ENCODE measurements around the gene MCOLN1. TPM values are rescaled to one million over a fixed set of nuclear protein-coding genes. Genes with fewer than 3 reads are reported as not detected.
A peak's percentile ranks its signal among the peaks of the same experiment; 100 is the strongest.
"Not testable (repeated sequence)": the region's sequence is repeated elsewhere in the genome, so short reads cannot be mapped to it uniquely, and the experiment has no call there.

MCOLN1 gene
- total RNA-seq, 1 donor from 2014 or later: 30.0 TPM

DNA sequence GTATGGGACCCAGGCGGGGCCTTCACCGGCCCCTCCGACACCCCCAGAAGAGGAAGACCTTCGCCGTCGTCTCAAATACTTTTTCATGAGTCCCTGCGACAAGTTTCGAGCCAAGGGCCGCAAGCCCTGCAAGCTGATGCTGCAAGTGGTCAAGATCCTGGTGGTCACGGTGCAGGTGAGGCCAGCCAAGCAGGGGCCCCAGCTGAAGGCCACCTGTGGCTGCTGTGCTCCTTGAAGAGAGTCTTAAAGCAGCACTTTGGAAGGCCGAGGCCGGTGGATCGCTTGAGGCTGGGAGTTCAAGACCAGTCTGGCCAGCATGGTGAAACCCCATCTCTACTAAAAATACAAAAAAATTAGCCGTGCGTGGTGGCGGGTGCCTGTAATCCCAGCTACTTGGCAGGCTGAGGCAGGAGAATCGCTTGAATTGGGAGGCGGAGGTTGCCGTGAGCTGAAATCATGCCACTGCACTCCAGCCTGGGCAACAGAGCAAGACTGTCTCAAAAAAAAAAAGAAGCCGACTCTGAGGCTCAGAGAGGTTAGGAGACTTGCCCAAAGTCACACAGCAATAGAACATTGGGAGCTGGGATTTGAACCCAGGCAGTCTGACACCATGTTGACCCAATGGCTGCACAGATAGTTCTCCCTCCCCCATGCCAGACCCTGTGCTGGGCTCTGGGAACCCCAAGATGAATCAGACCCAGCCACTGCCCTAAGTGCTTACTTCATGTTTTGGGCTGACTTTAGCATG is 2.7 kb downstream of the MCOLN1 start:
- no peak for DNase-seq (ENCODE audit: low spot score)

DNA sequence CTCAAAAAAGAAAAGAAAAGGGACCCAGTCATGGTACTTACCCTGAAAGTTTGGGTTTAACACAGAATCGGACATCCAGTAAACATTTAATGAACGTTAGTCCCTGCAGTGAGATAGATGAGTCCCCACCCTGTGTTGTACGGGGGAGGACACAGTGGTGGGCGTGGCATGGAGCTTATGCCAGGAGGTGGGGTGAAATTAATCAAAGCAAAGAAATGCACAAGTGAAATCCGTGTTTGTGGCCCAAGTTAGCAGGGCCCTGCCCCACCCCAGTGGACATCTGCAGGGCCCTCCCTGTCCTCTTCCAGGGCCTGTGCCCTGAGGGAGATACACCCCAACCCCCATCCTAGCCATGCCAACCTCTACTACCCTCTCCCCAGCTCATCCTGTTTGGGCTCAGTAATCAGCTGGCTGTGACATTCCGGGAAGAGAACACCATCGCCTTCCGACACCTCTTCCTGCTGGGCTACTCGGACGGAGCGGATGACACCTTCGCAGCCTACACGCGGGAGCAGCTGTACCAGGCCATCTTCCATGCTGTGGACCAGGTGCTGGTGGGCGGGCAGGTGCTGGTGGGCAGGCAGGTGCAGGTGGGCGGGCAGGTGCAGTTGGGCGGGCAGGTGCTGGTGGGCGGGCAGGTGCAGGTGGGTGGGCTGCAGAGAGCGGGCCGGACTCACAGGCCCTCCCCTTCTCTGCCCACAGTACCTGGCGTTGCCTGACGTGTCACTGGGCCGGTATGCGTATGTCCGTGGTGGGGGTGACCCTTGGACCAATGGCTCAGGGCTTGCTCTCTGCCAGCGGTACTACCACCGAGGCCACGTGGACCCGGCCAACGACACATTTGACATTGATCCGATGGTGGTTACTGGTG is 3.9 kb downstream of the MCOLN1 start:
- DNase-seq (ENCODE audit: low spot score): no peak

DNA sequence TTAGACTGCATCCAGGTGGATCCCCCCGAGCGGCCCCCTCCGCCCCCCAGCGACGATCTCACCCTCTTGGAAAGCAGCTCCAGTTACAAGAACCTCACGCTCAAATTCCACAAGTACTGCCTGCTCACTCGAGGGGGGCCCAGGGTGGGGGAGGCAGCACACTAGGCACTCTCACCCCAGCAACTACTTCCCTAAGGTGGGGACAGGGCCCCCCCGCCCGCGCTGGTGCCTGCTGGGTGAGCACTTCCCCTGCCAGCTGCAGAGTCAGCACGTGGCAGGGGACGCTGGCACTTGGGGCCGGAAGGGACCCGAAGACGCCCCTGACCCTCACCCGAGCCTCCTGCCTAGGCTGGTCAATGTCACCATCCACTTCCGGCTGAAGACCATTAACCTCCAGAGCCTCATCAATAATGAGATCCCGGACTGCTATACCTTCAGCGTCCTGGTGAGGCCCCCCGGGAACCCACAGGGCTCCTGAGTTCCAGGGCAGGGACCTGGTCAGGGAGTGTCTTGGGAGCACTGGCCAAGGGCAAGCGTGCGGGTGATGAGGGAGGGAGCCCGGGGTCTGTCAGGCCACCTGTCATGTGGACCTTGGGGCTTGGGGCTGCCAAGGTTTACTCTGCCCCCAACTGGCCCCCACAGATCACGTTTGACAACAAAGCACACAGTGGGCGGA is 5.2 kb downstream of the MCOLN1 start:
- no peak for DNase-seq (ENCODE audit: low spot score)

DNA sequence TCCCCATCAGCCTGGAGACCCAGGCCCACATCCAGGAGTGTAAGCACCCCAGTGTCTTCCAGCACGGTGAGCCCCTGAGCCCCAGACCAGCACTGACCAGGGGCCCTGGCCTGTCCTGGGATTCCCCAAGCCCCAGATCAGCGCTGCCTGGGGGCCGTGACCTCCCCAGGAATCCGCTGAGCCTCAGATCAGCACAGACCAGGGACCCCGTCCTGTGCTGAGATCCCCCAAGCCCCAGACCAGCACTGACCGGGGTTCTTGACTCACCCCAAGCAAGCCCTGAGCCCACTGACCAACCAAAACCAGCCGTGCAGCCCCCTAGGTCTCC is 5.7 kb downstream of the MCOLN1 start:
- DNase-seq (ENCODE audit: low spot score): no peak

DNA sequence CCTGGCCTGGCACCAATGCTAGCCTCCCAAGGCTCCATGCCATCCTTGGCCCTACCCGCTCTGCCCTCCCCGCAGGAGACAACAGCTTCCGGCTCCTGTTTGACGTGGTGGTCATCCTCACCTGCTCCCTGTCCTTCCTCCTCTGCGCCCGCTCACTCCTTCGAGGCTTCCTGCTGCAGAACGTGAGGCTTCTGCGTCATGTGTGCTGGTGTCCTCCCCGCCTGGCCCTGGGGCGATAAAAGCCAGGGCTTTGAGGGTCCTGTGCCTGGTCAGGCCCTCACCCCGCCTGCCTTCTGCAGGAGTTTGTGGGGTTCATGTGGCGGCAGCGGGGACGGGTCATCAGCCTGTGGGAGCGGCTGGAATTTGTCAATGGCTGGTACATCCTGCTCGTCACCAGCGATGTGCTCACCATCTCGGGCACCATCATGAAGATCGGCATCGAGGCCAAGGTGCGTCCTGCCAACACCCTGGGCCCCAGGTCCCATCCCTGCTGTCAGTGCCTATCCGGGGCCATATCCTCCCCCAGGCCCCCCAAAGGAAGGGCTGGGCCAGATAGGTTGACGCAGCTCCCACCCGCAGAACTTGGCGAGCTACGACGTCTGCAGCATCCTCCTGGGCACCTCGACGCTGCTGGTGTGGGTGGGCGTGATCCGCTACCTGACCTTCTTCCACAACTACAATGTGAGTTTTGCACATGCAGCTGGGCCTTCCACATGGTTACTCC is 6.3 kb downstream of the MCOLN1 start:
- DNase-seq (ENCODE audit: low spot score): no peak

DNA sequence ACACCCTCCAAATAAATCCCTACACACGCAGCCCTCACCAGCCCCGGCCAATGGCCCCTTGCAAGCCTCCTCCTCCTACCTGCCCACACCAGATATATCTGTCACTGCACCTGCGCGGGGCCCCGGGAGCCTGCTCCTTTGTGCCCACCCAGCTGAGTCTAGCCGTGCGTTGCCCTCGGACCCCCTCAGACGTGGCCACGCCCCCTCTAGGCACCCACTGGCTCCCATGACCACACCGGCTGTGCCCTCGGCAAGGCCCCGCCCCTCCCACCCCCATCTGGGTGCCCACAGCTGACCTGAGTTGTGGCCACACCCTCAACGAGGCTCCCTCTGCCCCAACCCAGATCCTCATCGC is 6.8 kb downstream of the MCOLN1 start:
- DNase-seq (ENCODE audit: low spot score): no peak

DNA sequence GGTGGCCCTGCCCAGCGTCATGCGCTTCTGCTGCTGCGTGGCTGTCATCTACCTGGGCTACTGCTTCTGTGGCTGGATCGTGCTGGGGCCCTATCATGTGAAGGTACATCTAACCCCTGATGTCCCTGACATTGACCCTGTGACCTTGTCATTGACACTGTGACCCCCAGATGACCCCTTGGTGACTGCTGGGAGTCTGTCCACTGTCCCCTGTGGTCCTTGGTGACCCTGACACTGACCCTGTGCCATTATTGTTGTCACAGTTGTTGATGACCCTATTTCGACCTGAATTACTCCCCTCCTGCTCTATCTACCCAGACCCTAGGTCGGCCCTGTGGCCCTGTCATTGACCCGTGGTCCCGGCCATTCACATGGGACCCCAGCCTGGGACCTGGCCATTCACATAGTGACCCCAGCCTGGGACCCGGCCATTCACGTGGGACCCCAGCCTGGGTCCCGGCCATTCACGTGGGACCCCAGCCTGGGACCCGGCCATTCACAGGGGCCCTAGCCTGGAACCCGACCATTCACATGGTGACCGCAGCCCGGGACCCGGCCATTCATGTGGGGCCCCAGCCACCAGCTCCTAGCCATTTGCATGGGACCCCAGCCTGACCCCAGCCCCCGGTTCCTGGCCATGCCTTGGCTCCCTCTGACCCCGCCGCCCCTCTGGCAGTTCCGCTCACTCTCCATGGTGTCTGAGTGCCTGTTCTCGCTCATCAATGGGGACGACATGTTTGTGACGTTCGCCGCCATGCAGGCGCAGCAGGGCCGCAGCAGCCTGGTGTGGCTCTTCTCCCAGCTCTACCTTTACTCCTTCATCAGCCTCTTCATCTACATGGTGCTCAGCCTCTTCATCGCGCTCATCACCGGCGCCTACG is 7.4 kb downstream of the MCOLN1 start:
- DNase-seq (ENCODE audit: low spot score): no peak

DNA sequence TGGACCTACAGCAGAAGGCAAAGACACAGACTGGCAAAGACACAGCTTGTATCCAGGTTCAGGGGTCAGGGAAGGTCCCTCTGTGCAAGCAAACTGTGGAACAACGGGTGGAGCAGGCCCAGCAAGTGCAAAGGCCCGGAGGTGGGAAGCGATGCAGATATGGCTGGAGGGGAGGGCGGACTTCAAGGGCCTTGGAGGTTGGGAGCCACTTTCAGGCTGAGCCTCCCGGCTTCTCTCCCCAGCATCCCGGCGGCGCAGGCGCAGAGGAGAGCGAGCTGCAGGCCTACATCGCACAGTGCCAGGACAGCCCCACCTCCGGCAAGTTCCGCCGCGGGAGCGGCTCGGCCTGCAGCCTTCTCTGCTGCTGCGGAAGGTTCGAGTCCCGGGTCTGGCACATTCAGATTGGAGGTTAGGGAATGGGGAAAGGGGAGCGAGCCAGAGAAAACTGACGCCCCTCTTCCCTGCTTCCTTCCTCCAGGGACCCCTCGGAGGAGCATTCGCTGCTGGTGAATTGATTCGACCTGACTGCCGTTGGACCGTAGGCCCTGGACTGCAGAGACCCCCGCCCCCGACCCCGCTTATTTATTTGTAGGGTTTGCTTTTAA is 11.0 kb downstream of the MCOLN1 start:
- peak; percentile 64 for DNase-seq (ENCODE audit: low spot score)

DNA sequence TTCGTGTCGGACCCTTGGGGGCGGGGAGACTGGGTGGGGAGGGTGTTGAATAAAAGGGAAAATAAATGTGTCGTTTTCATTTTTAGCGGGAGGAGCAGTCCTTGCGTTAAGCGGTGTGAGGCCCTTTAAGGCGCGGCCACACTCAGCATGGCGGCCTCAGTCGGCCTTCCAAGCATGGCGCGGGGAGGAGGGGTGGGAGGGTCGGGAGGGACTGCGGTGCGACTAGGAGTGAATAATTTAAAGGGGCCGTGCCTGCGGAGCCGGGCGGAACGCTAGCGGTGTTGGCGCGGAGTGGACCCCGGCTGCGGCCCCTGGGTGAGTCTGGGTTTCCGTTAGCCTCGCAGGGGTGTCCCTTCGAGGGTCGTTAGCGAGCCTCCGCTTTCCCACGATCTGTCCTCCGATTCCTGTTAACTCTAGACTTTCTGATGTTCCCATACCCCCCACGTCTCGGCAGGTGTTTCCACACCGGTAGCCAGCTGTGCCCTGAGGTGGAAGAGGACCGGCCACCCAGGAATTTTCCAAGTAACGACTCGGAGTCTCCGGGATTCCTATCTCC is 11.6 kb downstream of the MCOLN1 start:
- DNase-seq (ENCODE audit: low spot score): peak; percentile 87

DNA sequence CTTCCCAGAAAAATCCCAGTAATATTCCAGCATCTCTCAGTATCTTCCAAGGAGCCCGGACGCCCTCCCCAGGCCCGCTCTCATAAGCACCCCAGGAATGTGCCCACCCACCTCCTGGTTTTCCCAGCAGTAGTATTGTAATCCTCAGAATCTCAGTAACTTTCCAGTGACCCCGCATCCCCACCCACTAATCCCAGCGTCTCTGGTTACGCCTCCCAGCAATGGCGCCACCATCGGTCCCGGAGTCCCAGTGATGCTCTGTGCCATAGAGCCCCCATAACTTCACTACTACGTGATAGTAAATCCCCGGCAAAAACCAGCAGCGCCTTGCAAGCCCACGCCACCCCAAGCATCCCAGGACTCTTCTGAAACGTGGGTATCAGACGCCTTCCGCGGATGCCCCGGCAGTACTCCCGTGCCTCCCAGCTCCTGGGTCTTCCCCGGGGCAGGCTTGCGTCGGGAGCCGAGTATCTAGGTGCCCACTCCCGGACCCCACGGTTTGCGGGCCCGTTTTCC is 12.2 kb downstream of the MCOLN1 start:
- DNase-seq (ENCODE audit: low spot score): peak; percentile 68

DNA sequence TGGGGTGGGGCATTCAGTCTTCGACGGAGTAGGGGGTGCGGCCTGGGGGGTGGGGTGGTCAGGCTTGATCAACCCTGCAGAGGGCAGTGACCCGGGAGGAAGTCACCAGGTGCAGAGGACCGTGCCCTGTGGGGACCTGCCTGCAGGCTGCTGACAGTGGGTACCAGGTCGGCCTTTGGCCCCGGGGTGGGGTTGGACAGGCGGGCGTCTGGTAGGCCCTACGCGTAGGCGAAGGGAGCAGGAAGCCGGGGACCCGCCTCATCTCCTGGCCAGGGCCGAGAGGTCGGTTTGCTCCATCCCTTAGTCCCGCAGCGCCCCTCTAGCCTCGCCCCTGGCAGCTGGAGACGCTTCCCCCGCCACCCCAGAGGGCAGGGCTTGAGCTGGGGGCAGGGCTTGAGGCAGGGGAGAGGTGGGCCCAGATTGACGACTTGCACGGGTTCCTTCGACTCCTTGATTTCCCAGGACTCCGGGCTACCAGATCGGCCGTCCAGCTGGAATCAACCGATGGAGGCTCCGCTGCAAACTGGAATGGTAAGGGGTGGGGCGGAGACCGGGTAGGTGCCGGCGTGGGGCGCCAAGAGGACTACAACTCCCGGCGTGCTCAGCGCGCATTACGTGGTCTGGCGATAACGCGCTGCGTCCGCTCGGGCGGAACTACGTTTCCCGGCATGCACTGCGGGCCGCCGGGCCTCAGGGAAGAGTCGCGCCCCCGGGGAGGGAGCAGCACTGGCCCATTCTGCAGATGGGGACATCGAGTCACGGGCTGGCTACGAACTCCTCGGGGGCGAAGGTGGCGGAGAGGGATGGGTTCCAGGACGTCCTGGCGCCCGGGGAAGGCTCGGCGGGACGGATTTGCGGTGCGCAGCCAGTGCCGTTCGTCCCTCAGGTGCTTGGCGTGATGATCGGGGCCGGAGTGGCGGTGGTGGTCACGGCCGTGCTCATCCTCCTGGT is 12.9 kb downstream of the MCOLN1 start, which contains the start of gene PNPLA6:
Gene PNPLA6 (plus strand): TSS at position 671 of the 951 bp plus-strand sequence. CDS start 72 bp downstream, at position 743.
- DNase-seq (ENCODE audit: low spot score): peak; percentile 97

DNA sequence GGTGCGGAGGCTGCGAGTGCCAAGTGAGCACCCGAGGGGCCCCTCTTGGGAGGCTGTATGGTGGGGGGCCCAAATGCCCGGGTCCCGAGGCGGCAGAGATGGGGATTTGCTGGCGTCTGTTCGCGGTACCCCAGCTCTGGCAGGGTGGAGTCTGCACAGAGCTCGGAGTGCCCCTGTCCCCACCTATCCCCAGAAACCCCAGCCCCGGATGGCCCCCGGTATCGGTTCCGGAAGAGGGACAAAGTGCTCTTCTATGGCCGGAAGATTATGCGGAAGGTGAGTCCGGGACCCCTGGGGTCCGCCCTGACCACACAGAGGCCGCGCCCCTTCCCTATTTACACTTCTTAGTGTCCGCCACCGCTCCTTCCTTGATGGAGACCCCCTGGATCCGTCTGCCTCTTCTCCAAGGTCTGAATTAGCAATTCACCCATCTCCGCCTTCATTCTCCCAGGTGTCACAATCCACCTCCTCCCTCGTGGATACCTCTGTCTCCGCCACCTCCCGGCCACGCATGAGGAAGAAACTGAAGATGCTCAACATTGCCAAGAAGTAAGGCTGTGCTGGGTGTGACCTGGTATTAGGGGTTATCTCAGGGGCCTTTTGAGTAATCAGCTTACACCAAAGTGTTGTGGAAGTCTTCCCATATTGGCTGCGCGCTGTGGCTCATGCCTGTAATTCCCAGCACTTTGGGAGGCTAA is 13.7 kb downstream of the MCOLN1 start:
- no peak for DNase-seq (ENCODE audit: low spot score)

DNA sequence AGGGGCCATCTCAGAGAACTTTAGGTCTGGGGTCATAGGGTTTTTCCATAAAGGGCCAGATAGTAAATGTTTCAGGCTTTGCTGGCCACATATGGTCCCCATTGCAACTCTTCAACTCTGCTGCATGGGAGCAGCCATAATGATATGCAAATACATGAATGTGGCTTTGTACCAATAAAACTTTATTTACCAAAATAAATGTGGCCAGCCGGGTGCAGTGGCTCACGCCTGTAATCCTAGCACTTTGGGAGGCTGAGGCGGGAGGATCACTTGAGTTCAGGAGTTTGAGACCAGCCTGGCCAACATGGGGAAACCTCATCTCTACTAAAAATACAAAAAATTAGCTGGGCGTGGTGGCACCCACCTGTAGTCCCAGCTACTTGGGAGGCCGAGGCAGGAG is 16.6 kb downstream of the MCOLN1 start:
- not testable (repeated sequence) for DNase-seq (ENCODE audit: low spot score)

DNA sequence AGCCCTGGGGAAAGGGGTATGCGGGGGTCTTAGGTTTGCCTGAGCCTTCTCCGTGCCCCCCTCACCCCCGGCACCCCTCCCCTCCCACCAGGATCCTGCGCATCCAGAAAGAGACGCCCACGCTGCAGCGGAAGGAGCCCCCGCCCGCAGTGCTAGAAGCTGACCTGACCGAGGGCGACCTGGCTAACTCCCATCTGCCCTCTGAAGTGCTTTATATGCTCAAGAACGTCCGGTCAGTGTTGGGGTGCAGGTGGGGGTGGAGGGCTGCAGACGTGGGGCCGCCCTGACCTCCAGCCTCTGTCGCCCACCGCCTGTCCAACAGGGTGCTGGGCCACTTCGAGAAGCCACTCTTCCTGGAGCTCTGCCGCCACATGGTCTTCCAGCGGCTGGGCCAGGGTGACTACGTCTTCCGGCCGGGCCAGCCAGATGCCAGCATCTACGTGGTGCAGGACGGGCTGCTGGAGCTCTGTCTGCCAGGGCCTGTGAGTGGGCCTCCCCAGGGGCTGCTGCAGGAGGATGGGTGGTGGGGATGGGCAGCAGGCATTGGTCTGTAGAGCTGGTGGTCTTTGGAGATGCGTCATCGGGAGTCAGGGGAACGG is 17.5 kb downstream of the MCOLN1 start:
- no peak for DNase-seq (ENCODE audit: low spot score)

DNA sequence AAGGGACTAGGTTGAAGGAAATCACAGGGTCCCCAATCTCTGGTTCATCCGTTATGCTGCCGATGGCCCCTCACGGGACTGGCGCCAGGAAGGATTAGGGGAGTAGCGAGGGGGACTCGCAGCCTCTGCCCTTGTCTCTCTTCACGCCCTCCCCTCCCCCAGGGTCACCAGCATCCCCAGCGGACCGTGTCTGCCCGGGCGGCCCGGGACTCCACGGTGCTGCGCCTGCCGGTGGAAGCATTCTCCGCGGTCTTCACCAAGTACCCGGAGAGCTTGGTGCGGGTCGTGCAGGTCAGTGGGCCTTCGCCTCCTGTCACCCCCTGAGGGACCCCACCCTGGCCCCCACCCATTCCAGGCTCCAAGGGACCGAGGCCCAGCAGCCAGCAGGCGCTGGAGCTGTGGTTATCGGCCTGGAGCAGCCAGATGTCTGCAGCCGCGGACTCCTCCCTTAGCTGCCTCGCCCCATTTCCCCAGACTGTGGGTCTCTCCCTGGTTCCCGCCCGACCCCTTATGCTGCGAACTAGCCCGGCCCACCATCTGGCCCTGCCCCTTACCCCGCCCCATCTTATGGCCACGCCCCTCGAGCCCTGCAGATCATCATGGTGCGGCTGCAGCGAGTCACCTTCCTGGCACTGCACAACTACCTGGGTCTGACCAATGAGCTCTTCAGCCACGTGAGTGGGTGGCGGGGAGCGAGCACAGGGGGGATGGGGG is 18.5 kb downstream of the MCOLN1 start:
- no peak for DNase-seq (ENCODE audit: low spot score)

DNA sequence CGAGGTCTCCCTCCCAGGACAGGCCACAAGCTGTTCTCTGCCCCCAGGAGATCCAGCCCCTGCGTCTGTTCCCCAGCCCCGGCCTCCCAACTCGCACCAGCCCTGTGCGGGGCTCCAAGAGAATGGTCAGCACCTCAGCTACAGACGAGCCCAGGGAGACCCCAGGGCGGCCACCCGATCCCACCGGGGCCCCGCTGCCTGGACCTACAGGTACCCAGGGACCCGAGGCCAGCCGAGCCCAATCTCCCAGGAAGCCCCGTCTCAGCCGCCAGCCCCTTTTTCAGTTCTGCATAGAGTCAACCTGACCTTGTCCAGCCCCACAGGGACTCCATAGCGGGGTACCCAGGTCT is 19.0 kb downstream of the MCOLN1 start:
- no peak for DNase-seq (ENCODE audit: low spot score)

DNA sequence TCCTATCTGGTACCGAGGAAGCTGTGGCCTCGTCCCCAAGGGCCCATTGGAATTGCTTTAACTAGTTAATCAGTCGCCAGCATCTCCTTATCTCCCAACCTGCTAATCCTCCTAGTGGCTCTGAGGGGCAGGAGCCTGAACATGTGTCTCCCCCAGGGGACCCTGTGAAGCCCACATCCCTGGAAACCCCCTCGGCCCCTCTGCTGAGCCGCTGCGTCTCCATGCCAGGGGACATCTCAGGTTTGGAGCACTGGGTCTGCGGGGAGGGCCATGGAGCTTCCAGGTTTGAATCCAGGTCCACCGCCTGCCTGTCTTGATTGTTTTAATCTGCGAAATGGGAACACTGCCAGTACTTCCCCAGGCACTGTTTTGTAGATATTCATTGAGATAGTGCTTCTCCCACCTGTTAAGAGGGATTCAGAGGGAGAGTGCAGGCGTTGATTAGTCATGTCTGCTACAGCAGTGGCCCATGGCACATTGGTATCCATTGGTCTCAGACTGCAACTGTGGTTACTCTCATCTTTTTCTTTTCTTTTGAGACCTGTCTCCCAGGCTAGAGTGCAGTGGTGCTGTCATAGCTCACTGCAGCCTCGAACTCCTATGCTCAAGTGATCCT is 19.5 kb downstream of the MCOLN1 start:
- no peak for DNase-seq (ENCODE audit: low spot score)

Data from mucosa of gallbladder (tissue), 1 donor.